Measurements from ENCODE around the gene CD19.

Gene CD19

GRCh38 chr16:28981517-28981916 lies 49.7 kb downstream of the CD19 start:
- CTCF ChIA-PET: interaction anchor here (1.2 kb wide), 1 partner anchor 29 kb away, joined by 3 read pairs; no protein-coding TSS in a partner anchor
- no peak overlapping the region for H3K4me3 ChIP-seq (ENCODE audit: low read depth, low read length)
- peak; percentile 39 for TF ChIP-seq CTCF (IDR thresholded peaks at IDR 0.05; ENCODE audit: insufficient read depth, low read length, missing control alignments)
- POLR2A ChIA-PET: no interaction called here
- no peak for DNase-seq (ENCODE audit: low read depth, low spot score)

- CTCF ChIA-PET: interaction anchor here (0.8 to 1.0 kb wide), 2 partner anchors 9 to 10 kb away, joined by 3 read pairs; no protein-coding TSS in a partner anchor
- POLR2A ChIA-PET: no interaction called here
- no peak for DNase-seq (ENCODE audit: low read depth, low spot score)
- no peak overlapping the region for H3K4me3 ChIP-seq (ENCODE audit: low read depth, low read length)
- TF ChIP-seq CTCF (IDR thresholded peaks at IDR 0.05; ENCODE audit: insufficient read depth, low read length, missing control alignments): no peak
These were observed 50.6 kb downstream of the CD19 start for GRCh38 chr16:28982418-28982817.

GRCh38 chr16:28982949-28983348 lies 51.2 kb downstream of the CD19 start:
- no peak for DNase-seq (ENCODE audit: low read depth, low spot score)
- no peak for TF ChIP-seq CTCF (IDR thresholded peaks at IDR 0.05; ENCODE audit: insufficient read depth, low read length, missing control alignments)
- H3K4me3 ChIP-seq (ENCODE audit: low read depth, low read length): no peak overlapping the region
- POLR2A ChIA-PET: no interaction called here
- CTCF ChIA-PET: interaction anchor here (0.8 to 1.0 kb wide), 2 partner anchors 9 kb away, joined by 3 read pairs; no protein-coding TSS in a partner anchor

GRCh38 chr16:28983644-28984043 lies 51.9 kb downstream of the CD19 start:
- TF ChIP-seq CTCF (IDR thresholded peaks at IDR 0.05; ENCODE audit: insufficient read depth, low read length, missing control alignments): no peak
- DNase-seq (ENCODE audit: low read depth, low spot score): no peak
- POLR2A ChIA-PET: no interaction called here
- no peak overlapping the region for H3K4me3 ChIP-seq (ENCODE audit: low read depth, low read length)
- CTCF ChIA-PET: interaction anchor here (1.0 kb wide), 1 partner anchor 8 kb away, joined by 3 read pairs; no protein-coding TSS in a partner anchor

GRCh38 chr16:28984091-28984490 lies 52.3 kb downstream of the CD19 start:
- H3K4me3 ChIP-seq (ENCODE audit: low read depth, low read length): no peak overlapping the region
- ChIA-PET POLR2A (no interaction called here), CTCF (no interaction called here)
- no peak for DNase-seq (ENCODE audit: low read depth, low spot score)
- no peak for TF ChIP-seq CTCF (IDR thresholded peaks at IDR 0.05; ENCODE audit: insufficient read depth, low read length, missing control alignments)

- no peak for TF ChIP-seq CTCF (IDR thresholded peaks at IDR 0.05; ENCODE audit: insufficient read depth, low read length, missing control alignments)
- CTCF ChIA-PET: no interaction called here
- POLR2A ChIA-PET: no interaction called here
- DNase-seq (ENCODE audit: low read depth, low spot score): no peak
- no peak within 1 kb of the TSS for H3K4me3 ChIP-seq (ENCODE audit: low read depth, low read length)
These were observed 52.9 kb downstream of the CD19 start, which contains the start of gene LAT for GRCh38 chr16:28984619-28985135. LAT (plus strand) TSS chr16:28985052; CDS start chr16:28985418, 366 bp downstream.
